Neural crest cell (in vitro differentiated cells): Measurements from ENCODE around the gene PRKCB. TPM values are rescaled to one million over a fixed set of nuclear protein-coding genes. Genes with fewer than 3 reads are reported as not detected.

Source experiments
- DNase-seq: peaks from one replicate; pipeline ENCODE4 v3.0.0; 2021; ENCODE audit warnings: low read depth, mixed read lengths, low spot score
- H3K27ac Mint-ChIP-seq: one replicate; pipeline ENCODE4 v1.8.0; 2021; ENCODE audit warnings: mild to moderate bottlenecking, mixed read lengths; ENCODE audit not compliant: unreplicated experiment
- H3K27me3 Mint-ChIP-seq: 2 replicates; pipeline ENCODE4 v1.8.0; 2021; ENCODE audit warnings: low read depth, mild to moderate bottlenecking, mixed read lengths
- H3K36me3 Mint-ChIP-seq: 2 replicates; pipeline ENCODE4 v1.8.0; 2021; ENCODE audit warnings: low read depth, mild to moderate bottlenecking, mixed read lengths
- H3K4me1 Mint-ChIP-seq: 2 replicates; pipeline ENCODE4 v1.8.0; 2021; ENCODE audit warnings: mixed read lengths
- H3K4me3 Mint-ChIP-seq: one replicate; pipeline ENCODE4 v1.8.0; 2021; ENCODE audit warnings: mild to moderate bottlenecking, mixed read lengths
- H3K9me3 Mint-ChIP-seq: 2 replicates; pipeline ENCODE4 v1.8.0; 2021; ENCODE audit warnings: mixed read lengths
- total RNA-seq: library from RNA; stranded (reverse); gene quantifications from 2 replicates; pipeline ENCODE4 v1.2.1, GENCODE V29; 2021
- TF ChIP-seq, protein P1 (sequence below): fragments of 200-600 bp; sonication (generic); conservative IDR thresholded peaks from 2 replicates; pipeline ENCODE4 v1.5.0; 2021; ENCODE audit warnings: antibody characterized with exemption, mild to moderate bottlenecking

Gene PRKCB
- total RNA-seq, 1 donor from 2014 or later: 0.77 TPM

DNA sequence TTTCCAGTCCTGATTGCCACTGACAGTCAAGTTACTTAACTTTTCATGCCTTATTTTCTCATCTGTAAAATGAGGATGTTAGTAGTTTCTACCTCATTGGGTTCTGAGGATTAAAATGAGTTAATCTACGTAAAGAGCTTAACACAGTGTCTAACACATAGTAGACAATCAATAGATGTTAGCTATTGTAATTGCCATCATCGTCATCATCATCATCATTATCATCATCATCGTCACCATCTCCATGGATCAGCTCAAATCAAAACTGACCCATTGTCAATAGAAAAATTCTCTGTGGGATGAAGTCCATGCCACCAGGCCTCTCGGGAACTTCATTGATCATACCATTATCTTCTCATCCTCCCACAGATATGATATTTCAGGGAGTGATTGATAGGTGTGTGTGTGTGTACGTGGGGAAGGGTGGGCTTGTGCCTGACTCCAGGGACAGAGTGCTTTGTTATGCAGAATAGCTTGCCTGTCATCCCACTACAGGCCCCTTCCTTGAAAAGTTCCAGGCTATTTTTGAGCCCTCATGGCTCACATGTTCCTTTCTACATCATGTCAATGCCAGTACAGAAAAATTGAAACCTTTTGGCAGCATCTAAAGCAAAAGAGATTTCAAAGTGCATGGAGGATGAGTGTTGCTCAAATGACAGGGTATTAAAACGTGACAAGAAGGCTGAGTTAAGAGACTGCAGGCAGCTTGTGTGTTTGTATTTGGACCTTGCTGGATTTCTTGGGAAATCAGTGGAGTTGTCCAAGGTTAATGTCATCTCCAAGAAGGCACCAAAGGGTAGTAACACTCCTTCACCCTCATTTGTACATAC, 133.9 kb downstream of the PRKCB start:
- Mint-ChIP-seq H3K36me3 (no peaks in the 10 kb centered on the region), H3K27me3 (peaks cover 17% of the 10 kb centered on the region), H3K4me3 (no peak overlapping the region), H3K4me1 (no peaks in the 10 kb centered on the region), H3K9me3 (no peaks in the 10 kb centered on the region), H3K27ac (no peak overlapping the region)
- TF ChIP-seq, protein P1, sequence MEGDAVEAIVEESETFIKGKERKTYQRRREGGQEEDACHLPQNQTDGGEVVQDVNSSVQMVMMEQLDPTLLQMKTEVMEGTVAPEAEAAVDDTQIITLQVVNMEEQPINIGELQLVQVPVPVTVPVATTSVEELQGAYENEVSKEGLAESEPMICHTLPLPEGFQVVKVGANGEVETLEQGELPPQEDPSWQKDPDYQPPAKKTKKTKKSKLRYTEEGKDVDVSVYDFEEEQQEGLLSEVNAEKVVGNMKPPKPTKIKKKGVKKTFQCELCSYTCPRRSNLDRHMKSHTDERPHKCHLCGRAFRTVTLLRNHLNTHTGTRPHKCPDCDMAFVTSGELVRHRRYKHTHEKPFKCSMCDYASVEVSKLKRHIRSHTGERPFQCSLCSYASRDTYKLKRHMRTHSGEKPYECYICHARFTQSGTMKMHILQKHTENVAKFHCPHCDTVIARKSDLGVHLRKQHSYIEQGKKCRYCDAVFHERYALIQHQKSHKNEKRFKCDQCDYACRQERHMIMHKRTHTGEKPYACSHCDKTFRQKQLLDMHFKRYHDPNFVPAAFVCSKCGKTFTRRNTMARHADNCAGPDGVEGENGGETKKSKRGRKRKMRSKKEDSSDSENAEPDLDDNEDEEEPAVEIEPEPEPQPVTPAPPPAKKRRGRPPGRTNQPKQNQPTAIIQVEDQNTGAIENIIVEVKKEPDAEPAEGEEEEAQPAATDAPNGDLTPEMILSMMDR: no peak
- DNase-seq: no peak

DNA sequence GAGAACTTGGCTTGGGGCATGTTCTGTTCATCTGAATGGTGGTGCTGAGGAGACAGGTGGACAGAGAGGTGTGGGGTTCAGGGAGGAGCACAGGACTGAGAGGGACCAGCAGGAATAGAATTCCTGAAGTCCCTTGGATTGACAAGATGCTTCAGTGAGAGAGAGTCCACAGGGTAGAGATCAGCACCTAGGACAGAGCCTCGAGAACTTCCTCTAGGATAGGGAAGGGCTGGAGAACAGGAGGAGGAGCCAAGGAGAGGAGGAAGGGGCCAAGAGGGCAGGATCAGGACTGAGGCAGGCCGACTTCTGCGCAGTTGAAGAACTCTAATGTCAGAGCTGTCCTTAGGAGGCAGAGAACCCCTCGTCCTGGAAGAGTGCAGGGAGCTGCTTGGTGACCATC, 138.4 kb downstream of the PRKCB start:
- H3K4me3 Mint-ChIP-seq: no peak overlapping the region
- DNase-seq: peak; percentile 23
- no peaks in the 10 kb centered on the region for H3K9me3 Mint-ChIP-seq
- peaks cover 5% of the 10 kb centered on the region for H3K27me3 Mint-ChIP-seq
- H3K4me1 Mint-ChIP-seq: no peaks in the 10 kb centered on the region
- no peak overlapping the region for H3K27ac Mint-ChIP-seq
- no peaks in the 10 kb centered on the region for H3K36me3 Mint-ChIP-seq
- TF ChIP-seq, protein P1: no peak

DNA sequence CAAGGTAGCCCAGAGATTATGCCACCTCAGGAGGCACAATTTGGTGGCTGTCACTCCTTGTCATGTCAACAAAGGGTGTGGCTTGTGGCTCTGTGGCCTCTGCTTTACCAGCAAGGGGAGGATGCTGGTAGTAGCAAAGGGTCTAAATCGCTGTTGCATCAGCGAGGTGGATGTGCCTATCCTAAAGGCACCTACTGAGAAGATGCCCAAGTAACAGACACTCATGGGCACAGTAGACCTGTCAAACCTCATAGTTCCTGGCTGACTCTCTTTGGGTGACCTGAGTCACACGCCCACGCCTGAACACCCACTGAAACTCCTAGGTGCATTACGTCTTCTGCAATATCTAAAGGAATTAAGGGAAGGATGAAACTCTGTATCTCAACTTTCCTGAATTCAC, 139.5 kb downstream of the PRKCB start:
- Mint-ChIP-seq H3K36me3 (no peaks in the 10 kb centered on the region), H3K4me3 (no peak overlapping the region), H3K4me1 (no peaks in the 10 kb centered on the region), H3K9me3 (no peaks in the 10 kb centered on the region), H3K27me3 (peaks cover 9% of the 10 kb centered on the region), H3K27ac (no peak overlapping the region)
- TF ChIP-seq, protein P1: no peak
- DNase-seq: no peak

DNA sequence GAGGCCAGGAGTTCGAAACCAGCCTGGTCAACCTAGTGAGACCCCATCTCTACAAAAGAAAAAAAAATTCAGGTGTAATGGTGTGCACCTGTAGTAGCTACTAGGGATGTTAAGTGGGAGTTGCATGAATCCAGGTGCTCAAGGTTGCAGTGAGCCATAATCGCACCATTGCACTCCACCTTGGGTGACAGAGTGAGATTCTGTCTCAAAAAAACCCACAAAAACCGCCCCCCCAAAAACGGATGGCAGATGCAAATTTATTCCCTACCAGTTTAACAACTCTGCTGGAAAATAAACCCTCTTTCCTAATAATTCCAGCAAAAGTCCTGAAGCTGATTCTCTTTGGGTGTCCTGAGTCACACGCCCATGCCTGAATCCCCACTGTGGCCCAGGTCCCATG, 140.3 kb downstream of the PRKCB start:
- TF ChIP-seq, protein P1: no peak
- Mint-ChIP-seq H3K9me3 (no peaks in the 10 kb centered on the region), H3K4me1 (no peaks in the 10 kb centered on the region), H3K27me3 (peaks cover 17% of the 10 kb centered on the region), H3K4me3 (no peak overlapping the region), H3K36me3 (no peaks in the 10 kb centered on the region), H3K27ac (no peak overlapping the region)
- DNase-seq: no peak

DNA sequence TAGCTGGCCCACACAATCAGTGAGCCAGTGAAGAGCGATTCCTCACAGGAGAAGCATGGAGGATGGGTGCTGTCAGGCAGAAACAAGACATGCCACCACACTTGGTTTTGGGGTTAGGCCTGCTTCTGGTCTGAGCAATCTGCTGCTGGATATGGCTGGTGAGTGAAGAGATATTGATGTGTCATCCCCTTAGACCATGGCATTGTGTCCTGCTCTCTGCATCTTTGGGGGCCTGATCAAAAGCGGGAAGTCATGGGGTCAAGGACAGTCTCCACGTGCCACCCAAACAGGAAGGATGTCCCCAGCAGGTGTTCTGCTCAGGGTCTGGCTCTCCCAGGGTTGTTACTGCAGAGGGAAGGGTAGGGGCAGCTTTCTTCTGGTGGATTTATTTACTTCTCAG, 140.7 kb downstream of the PRKCB start:
- Mint-ChIP-seq H3K27ac (no peak overlapping the region), H3K9me3 (no peaks in the 10 kb centered on the region), H3K36me3 (no peaks in the 10 kb centered on the region), H3K27me3 (peaks cover 19% of the 10 kb centered on the region), H3K4me3 (no peak overlapping the region), H3K4me1 (no peaks in the 10 kb centered on the region)
- TF ChIP-seq, protein P1: no peak
- DNase-seq: no peak
